GM19463 (cell line): ENCODE data around the gene CDH8.
"Not testable (repeated sequence)": the region's sequence is repeated elsewhere in the genome, so short reads cannot be mapped to it uniquely, and the experiment has no call there.

Experiments used
- ATAC-seq: cut with Tn5 transposase; IDR thresholded peaks from one replicate; pipeline ENCODE4 v1.9.1; 2021; ENCODE audit warnings: mild to moderate bottlenecking, moderate library complexity; ENCODE audit not compliant: unreplicated experiment

Gene CDH8

DNA sequence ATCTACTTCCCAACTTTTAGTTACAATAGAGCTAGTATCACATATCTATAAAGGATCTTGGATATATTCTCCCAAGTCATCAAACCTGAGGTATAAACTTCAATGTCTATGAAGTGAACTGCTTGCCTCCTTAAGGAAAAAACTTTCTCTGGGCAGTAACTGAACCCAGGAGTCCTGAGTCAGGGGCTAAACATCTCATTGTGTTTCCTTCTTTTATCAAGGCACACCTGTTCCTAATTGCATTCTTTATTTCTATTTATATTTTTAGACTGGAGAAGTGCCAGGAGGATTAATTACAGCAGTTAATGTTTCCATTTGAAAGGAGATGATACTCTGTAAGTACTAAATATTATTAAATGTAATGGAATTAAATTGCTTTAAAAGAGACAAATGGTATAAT lies 98.6 kb downstream of the CDH8 start:
- no peak for ATAC-seq

DNA sequence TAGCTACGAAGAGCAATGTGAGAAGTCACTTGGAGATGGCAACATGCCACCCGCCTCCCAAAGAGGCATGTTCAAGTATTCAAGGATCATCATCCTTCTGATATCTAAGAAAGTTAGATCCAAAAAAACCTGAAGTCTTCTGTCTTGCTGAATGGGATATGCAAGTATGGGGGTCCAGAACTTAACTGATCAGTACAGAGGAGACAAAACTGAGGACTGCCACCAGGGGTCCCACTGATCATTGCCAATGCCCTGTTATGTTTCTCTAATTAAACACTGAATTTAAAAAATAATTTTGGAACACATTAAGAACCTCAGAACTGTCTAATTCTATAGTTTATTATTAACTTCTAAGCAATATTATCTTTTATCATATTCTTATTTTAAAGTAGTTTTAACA lies 99.7 kb downstream of the CDH8 start:
- no peak for ATAC-seq

DNA sequence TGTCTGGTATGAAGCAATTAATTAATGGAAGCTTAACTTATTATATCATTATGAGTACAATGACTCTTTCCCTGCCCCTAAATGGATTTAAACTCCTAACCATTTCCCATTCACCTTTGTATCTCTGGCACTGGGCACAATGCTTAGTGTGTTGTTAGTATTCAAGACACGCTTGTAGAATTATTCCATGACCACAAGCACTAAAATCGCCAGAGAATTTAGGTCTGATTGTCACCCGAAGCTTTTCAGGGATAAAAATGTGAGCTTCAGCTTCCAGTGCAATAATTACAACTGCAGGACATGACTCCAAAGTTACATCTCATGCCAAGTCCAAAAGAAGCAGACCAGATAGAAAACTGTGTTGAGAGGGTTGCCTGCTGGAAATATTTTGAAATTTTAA lies 101.6 kb downstream of the CDH8 start:
- no peak for ATAC-seq

DNA sequence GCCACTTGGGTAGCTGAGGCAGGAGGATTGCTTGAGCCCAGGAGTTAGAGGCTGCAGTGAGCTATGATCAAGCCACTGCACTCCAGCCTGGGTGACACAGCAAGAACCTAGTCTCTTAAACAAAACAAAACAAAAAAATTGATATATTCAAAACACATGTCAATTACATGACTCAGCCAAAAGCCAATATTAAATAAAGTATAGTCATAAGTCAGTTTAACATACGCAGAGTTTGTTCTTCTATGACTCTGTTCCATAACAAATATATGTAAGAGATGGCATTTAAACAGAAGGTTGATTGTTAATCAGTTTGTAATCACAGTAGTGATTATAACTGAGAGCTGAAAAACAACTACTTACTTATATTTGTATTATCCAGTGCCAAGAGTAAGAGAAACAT lies 106.5 kb downstream of the CDH8 start:
- no peak for ATAC-seq

DNA sequence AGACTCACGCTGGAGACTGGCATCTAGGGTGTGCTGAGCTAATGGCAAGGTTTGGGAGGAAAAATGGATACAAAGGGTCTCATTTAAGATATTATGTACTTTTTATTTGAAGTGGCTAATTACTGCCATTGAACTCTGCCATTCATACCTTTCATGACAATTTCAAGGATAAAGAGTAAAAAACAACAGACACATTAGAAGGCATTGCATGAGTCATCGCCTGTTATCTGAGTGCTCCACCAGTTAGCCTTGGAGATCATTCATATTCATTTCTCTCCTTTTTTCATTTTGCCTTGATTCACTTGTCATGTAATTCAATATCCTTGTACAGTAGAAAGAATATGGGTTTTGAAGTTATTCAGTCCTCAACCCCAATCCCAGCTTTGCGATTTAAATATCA lies 109.5 kb downstream of the CDH8 start:
- no peak for ATAC-seq

DNA sequence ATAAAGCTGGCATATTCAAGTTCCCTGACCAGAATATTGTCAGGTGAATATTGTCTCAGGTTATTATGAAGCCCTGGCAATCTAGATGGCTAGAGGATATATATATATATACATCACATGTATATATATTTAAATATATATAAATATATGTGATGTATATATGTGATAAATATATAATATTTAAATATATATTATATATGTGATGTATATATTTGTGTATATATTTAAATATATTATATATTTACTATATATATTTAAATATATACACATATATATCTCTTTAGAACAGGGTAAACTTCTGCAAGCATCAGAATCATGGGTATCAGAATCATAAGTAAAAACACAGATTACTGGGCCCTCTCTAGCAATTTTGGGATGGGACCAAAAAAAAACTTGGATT lies 112.6 kb downstream of the CDH8 start:
- ATAC-seq = no peak

DNA sequence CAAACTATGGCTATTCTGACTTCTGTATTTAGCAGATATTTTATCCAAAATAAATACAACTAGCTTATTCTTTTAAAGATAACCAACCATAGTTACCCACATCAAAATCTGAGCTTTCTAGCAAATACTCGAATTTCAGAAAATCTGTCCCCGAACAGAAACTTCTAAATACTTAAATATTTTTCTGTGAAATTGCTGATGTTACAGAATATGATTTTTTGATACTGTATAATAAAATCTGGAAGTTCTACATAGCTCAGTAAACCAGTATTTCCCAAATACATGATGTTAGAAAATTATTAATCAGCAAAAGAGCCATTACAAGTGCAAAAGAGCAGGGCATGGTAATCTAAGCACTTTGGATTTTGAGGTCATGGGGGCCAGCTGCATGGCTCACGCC lies 114.9 kb downstream of the CDH8 start:
- no peak for ATAC-seq

DNA sequence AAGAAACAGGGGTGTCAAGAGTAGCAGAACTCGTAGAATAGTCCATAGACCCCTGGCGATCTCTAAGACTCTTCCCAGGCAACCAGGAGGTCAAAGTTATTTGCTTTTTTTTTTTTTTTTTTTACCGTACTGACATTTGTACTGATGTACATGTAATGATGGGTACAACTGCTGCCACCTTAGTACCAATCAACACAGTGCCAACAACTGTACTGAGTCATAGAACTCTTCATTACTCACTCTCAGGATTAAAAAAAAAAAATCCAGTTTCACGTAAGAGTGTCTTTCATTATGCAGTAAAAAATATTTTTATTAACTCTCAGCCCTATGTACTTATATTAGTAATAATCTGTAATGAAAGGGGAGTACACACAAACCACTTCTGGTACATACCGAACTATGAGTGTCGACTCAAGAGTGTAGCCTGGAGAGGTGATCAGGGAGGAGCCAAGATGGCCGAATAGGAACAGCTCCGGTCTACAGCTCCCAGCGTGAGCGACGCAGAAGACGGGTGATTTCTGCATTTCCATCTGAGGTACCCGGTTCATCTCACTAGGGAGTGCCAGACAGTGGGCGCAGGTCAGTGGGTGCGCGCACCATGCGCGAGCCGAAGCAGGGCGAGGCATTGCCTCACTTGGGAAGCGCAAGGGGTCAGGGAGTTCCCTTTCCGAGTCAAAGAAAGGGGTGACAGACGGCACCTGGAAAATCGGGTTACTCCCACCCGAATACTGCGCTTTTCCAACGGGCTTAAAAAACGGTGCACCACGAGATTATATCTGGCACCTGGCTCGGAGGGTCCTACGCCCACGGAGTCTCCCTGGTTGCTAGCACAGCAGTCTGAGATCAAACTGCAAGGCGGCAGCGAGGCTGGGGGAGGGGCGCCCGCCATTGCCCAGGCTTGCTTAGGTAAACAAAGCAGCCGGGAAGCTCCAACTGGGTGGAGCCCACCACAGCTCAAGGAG lies 118.1 kb downstream of the CDH8 start:
- ATAC-seq = not testable (repeated sequence)

DNA sequence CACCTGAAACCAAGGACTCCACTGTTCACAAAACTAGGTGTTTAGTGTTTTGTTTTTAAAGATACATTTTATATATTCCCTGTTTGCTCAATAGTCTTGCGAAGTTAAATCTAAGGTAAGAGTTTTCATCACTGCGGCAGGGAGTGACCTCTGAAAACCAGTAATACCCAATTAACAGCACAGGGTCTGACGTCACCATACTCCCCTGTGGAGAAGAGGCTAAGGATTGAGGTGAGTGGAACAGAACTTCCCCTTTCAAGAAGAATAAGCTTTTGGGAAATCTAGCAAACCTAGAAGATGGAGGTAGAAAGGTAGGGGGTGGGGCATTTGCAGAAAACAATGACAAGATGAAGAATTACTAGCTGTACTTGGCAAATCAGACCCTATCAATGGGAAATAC lies 120.7 kb downstream of the CDH8 start:
- no peak for ATAC-seq

DNA sequence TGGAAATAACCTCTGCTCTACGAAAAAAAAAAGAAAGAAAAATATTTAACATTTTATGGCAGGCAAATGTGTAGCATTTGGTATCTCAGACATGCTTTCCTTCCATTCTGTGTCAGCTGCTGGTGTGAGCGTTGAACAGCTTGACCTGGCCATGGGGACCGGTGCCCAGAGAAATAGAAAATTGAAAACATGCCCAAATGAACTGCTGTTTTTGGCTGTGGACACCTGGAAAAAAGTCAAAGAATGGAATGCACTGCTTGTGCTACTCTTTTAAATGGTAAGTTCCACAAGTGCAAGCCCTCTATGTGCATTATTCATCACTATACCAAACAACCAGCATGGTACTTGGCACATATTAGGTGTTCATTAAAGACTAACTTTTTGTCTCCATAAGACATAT lies 127.2 kb downstream of the CDH8 start:
- no peak for ATAC-seq

DNA sequence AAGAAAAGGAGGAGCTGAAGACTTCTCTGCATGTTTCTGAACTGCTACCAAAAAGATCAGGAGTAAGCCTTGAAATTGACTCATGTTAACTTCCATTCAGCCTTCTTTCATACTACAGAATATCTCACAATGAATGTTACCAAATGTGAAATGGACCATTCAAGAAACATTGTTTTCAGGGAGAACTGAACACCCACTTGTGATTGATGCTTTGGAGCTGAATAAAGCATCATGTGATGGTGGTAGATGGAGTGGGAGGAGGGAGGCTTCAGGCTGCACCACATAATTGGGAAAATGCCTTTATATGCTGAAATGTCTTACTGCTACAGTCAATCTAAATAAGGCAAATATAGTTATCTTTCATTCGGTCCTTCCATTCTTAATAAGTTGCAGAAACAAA lies 127.8 kb downstream of the CDH8 start:
- no peak for ATAC-seq

DNA sequence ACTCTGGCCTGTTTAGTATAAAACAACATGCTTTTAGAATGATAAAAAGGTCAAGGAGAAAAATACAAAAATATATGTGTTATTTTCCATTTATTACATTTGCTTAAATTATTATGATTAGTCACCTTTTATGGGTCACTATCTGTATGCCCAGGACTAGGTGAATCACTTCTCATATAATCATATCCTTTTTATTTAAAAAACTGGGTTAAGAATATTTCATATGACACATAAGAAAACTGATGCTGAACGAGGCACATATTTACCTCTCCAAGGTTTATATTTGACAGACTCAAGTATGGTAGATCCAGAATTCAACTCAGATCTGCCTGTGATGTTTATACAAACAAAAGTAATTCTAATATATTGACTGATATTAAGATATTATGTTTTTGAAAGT lies 134.5 kb downstream of the CDH8 start:
- no peak for ATAC-seq

DNA sequence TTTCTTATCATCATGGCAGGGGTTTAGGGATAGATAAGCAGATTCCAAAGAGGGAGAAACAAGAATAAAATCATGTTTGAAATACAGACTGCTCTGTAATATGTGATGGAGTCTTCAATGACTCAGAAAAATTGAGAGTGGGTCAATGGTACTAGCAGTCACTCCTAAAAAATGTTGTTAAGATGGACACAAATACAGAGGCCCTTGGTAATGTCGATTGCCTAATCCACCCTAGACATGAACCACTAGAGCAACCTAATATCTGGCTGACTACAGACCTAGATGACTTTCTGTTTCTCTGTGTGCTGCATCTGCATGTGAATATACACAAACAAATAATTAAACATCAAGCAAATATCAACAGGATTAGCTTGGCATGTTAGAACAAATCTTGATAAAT lies 135.8 kb downstream of the CDH8 start:
- ATAC-seq = no peak

DNA sequence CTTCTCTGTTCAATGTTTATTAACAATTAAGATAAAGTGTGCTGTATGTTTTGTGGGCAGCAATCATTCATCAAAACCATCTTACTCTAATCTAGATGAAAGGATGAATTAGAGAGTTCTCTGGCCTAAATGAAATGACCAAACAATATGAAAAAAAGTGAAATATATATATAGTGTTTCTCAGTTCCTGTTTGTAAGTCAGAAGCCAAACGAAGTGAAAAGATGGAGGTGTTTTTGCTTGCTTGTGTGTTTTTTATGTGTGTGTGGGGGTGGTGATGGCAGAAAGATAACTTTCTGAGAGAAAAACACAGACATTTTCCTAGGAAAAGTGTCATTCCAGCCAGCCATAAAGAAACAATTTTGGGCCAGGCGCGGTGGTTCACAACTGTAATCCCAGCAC lies 138.6 kb downstream of the CDH8 start:
- no peak for ATAC-seq

DNA sequence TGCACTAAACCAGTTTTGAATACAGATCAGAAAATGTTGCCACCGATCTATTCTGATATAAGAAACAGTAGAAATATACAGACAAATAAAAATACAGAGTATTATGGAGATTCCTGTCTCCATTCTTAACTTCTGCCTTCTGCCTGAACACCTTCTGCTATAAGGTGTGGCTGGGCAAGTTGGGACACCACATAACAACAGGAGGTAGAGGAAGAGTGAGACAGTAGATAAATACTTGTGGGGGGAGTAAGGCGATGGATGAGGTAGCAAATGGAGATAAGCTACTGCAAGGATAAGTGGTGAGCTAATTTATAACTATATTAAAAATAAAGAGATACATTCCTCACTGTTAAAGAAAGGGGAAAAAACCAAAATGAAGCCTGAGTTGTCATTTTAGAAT lies 143.7 kb downstream of the CDH8 start:
- no peak for ATAC-seq

DNA sequence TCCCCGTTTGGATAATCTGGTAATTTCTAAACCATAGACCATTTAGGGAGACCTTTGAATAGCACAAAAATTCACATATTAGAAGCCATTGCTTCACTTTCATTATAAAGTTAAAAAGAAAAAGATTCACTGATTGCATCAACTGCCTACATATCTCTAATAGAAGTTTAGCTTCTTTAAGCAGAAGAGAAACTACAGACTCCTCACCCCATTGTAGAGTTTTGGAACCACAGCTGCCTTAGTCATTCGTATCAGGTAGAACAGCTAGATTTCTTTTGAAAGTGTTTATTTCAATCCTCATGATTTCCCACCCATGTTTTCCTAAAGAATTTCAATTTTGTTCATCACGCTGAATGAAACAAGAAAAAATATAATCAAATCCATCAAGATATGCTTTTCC lies 144.8 kb downstream of the CDH8 start:
- no peak for ATAC-seq

DNA sequence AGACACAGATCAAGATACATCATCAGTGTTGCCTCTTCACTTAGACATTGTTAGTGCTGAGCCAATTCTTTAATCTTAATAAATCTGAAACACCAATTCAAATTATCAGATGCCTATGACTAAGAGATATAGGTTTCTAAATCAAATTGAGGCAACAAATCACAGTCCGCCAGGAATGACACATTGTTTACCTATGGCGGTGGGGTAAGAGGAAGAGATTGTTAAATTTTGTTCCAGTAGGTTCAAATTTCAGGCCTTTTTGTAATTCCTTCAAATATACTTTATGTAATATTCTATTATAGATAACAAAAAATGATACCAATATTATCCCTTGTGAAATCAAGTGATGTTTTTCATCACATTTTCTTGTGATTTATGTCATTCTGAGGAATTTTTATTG lies 145.9 kb downstream of the CDH8 start:
- ATAC-seq = no peak

DNA sequence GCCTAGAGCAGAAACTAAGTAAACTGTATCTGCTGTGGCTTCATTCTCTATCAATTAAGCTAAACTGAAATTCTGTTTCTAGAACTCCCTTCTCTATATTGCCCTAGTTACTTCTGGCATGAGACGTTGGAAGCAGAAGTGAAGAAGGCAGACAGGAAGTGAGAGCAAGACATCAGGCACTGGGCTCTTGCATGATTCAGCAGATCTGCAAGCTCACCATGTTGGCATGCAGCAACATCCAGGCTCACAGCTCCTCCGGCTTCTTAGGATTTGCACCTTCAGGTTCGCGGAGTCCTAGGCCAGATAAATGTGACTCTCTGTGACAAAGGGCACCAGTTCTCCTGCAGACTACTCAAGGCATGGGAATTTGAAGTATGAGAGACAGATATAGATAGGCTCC lies 148.3 kb downstream of the CDH8 start:
- no peak for ATAC-seq

DNA sequence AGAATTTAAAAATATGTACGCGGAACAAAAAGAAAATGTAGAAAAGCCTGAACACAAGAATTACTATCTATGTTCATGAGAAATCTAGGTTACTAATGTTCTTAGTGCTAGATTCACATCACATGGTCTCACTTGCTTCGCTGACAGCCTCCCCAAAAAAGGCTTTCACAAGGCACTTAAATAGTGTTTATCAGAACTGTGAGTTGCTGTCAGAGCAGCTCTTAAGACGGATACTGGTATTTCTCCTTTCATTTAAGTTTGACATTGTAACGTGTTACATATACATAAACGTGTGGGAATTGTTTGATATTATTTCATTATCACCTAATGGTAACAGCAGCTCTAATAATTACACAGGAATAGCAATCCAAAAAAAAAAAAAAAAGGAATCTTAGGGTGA lies 150.9 kb downstream of the CDH8 start:
- no peak for ATAC-seq

DNA sequence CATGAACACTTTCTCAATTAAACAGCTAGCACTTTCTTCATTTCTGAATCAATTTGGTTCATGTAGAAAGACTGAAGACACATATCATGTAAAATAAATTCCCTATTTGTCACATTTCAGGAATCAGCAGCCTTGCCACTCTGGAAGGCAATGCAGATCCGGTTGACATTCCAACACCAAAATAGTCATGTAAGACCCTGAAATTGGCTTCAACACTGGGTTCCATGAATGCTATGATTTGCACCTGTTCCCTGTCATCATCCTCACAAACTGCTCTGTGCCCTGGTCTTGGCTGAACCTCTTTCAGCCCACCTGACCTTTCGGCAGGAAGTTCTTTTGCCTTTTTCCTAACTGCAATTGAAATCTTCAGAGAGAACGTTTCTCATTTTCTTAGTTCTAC lies 156.9 kb downstream of the CDH8 start:
- no peak for ATAC-seq

DNA sequence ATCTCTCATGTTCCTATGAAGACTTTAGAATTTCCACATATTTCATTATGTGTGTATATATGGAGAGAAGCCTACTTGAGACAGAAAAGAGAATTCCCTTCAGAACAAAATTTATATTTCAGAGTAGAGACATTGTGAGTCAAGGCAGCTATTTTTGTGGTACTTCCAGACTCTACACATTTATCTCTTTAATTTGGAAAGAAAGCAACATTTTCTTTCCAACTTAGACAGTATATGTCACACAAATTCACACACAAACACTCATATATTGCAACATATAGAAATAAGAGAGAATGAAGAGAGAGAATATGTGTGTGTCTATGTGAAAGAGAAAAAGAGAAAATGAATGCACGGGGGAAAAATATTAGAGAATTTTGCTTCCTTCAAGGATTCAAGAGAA lies 158.8 kb downstream of the CDH8 start:
- no peak for ATAC-seq

DNA sequence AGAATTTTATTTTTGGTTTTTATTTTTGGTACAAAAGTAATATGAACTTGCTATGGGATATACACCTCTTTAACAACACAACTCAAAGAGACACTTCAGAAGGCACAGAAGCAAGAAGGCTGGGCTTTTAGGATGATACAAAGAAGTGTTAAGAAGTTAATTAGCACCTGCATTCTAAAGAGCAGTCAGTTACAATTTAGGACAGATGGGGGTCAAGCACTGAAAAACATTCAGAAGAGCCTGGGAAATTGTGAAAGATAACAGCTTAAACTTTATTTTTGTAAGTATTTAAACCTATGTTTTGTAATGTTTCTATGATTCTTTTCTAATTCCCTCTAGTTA lies 163.5 kb downstream of the CDH8 start:
- ATAC-seq = no peak
